Measurements from ENCODE around the gene INTU. TPM values are rescaled to one million over a fixed set of nuclear protein-coding genes. Genes with fewer than 3 reads are reported as not detected.

Gene INTU
- total RNA-seq, 1 donor = 13.0 TPM

DNA sequence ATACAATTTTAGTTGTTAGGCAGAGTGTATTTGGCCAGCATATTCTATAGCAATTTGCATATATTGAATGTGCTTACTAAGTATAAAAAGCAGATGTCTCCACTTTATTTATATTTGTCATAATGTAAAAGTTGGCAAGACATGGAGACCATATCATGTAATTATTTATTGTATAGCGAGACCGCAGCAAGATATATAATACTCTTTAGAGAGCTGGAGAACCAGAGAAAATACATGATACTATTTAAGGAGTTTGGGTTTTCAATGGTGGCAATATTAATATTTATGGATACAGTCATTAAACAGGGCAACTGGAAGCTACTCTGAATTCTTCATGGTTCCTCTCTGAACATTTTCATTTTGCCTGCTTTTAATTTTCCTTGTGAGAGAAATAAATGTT, 35.0 kb downstream of the INTU start:
- no peak for DNase-seq (ENCODE audit: low read depth)
- TF ChIP-seq, protein P1, sequence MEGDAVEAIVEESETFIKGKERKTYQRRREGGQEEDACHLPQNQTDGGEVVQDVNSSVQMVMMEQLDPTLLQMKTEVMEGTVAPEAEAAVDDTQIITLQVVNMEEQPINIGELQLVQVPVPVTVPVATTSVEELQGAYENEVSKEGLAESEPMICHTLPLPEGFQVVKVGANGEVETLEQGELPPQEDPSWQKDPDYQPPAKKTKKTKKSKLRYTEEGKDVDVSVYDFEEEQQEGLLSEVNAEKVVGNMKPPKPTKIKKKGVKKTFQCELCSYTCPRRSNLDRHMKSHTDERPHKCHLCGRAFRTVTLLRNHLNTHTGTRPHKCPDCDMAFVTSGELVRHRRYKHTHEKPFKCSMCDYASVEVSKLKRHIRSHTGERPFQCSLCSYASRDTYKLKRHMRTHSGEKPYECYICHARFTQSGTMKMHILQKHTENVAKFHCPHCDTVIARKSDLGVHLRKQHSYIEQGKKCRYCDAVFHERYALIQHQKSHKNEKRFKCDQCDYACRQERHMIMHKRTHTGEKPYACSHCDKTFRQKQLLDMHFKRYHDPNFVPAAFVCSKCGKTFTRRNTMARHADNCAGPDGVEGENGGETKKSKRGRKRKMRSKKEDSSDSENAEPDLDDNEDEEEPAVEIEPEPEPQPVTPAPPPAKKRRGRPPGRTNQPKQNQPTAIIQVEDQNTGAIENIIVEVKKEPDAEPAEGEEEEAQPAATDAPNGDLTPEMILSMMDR (IDR thresholded peaks at IDR 0.05; ENCODE audit: insufficient read depth, low read depth, low read length) = no peak
- no peak overlapping the region for H3K4me3 ChIP-seq (ENCODE audit: low read depth, low read length)

DNA sequence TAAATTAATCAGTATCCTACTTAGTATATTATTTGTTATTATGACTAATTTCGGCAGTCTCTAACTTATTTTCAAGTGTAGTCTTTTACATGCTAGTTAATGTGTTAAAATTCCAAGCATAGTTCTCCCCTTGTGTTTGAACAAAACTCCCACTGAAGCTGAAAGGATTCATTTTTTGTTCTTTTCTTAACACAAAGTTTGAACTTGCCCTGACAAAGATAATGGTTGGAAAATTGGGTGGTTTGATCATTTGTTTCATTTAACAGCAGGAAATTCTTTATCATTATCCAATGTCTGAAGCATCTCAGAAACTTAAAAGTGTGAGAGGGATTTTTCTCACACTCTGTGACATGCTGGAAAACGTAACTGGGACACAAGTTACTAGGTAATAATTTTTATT, 36.0 kb downstream of the INTU start:
- TF ChIP-seq, protein P1 (IDR thresholded peaks at IDR 0.05; ENCODE audit: insufficient read depth, low read depth, low read length) = no peak
- no peak for DNase-seq (ENCODE audit: low read depth)
- H3K4me3 ChIP-seq (ENCODE audit: low read depth, low read length) = no peak overlapping the region

DNA sequence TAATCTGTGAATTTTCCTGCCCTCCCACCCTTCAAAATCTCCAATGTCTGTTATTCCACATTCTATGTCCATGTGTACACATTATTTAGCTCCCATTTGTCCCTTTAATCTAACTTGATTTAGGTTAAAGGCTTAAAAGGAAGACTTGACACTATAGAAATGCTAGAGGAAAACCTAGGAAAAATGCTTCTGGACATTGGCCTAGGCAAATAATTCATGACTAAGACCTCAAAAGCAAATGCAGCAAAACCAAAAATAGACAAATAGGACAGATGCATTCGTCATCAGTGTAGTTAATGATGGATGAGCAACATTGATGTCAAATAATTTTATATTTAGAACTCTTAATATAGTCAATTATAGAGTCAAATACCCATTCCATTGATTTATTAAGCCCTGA, 36.9 kb downstream of the INTU start:
- DNase-seq (ENCODE audit: low read depth) = no peak
- TF ChIP-seq, protein P1 (IDR thresholded peaks at IDR 0.05; ENCODE audit: insufficient read depth, low read depth, low read length) = no peak
- no peak overlapping the region for H3K4me3 ChIP-seq (ENCODE audit: low read depth, low read length)

DNA sequence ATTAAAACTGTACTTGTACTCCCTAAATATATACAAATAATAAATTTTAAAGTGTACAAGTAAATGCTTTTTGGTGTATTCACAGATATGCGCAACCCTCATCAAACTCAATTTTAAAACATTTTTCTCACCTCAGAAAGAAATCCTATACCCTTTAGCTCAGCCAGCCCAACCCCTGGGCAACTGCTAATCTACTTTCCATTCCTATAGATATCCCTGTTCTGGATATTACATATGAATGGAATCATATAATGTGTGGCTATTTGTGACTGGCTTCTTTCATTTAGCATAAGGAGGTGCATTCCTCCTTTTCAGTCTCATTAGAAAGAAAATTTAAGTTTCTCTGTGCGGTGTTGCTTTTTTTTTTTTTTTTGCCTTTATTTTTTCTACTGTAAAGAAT, 39.4 kb downstream of the INTU start:
- H3K4me3 ChIP-seq (ENCODE audit: low read depth, low read length) = no peak overlapping the region
- DNase-seq (ENCODE audit: low read depth) = no peak
- TF ChIP-seq, protein P1 (IDR thresholded peaks at IDR 0.05; ENCODE audit: insufficient read depth, low read depth, low read length) = no peak

DNA sequence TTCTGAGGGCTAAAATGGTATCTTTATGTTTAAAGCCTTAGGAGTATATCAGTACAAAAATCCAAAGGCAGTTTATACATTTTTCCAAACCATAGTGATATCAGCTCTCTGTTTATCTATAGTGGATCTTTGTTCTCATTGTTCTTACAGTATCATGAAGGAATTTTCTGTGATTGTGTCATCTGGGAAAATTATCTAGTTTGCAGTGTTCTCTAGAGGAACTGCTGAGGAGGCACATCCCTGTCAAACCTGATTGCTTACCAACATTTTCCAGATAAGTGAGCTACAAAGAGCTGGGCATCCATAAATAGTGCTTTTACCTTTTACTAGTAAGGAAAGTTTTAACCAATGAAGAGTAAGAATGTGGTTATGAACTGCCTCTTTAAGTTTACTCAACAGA, 52.5 kb downstream of the INTU start:
- H3K4me3 ChIP-seq (ENCODE audit: low read depth, low read length) = no peak overlapping the region
- TF ChIP-seq, protein P1 (IDR thresholded peaks at IDR 0.05; ENCODE audit: insufficient read depth, low read depth, low read length) = no peak
- DNase-seq (ENCODE audit: low read depth) = peak; percentile 5

DNA sequence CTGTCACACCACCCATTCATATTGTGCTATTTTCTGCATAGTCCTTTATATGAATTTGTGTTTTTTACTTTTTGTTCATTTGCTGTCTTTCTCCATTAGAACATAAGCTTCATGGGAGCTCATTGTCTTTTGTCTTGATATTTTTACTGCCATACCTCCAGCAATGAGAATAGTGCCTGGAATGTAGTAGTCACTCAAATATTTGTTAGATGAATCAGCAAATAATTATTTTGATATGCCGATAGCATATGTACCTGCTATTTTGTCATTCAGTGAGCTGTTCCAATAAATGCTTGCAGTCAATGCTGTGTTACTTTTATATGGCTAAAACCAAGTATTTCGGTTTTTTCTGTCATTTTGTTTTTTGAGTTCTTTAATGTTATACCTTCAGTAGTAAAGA, 53.9 kb downstream of the INTU start:
- DNase-seq (ENCODE audit: low read depth) = no peak
- TF ChIP-seq, protein P1 (IDR thresholded peaks at IDR 0.05; ENCODE audit: insufficient read depth, low read depth, low read length) = no peak
- H3K4me3 ChIP-seq (ENCODE audit: low read depth, low read length) = no peak overlapping the region

DNA sequence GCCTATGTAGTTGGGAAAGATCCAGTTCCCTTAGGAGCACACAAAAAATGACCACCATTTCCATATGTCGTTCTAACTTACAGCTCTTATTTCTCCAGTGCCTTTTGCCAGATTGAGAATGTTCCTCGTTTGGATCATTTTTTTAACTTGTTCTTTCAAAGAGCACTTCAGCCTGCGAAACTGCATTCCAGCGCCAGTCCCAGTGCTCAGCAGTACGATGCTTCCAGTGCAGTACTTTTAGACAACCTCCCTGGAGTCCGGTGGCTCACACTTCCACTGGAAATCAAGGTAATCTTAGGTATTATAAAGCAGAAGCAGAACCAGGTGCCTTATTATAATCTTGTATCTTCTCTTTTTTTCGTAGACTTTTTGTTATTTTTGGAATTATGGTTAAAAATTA, 54.8 kb downstream of the INTU start:
- TF ChIP-seq, protein P1 (IDR thresholded peaks at IDR 0.05; ENCODE audit: insufficient read depth, low read depth, low read length) = no peak

More for the DNA sequence above, 54.8 kb downstream of the INTU start:
- no peak for DNase-seq (ENCODE audit: low read depth)
- no peak overlapping the region for H3K4me3 ChIP-seq (ENCODE audit: low read depth, low read length)
